ENCODE data around the gene TNC.

TNC gene

DNA sequence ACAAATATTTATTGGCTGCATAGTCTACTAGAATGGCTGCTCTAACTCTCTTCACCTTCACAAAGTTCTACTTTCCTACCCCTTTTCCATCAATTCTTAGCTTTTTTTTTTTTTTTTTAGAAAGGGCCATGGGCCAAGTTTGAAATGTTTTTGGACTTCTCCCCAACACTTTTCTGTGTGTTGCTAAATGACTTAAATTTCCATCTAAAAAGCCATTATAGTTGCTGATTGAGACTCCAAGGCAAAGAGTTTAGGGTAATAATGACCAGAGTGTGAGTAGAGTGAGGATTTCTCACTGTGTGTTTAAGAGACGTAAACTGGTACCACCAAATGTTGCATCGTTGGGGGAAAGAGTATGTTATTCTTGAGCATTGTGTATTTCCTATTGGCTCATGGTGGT, 24.4 kb downstream of the TNC start:
- DNase-seq, result no peak

DNA sequence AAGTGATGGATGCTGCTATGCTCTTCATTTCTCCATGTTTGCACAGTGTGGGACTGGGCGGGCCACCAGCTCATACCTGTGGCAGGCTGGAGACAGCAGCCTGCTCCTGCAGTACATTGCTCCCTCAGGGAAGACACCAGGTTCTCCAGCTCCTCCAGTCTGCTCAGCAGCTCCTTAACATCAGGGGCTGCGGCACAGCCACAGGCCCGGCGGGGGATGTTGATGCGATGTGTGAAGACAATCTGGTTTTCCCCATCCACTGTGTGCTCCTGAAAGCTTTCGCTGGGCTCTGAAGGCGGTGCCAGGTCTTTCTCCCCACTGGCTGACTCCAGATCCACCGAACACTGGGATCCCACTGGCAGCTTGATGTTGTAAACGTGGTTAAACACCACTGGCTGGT, 27.5 kb downstream of the TNC start:
- DNase-seq, result no peak

DNA sequence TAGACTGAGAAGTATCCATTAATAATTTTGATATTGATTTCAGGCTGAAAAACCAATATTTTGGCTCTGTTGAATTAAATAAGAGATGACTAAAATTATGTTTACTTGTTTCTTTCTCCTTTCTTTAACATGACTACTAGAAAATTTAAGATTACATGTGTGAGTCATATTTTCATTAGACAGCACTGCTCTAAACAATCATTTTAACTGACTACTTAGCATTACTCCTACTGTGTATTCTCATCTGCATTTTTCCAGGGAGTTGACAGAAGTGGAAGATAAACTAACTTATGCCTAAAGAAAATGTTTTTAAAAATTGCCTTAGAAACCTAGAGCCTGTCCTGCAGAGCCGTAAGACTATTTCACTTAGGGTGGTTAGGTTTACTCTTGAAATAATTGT, 29.1 kb downstream of the TNC start:
- no peak for DNase-seq

DNA sequence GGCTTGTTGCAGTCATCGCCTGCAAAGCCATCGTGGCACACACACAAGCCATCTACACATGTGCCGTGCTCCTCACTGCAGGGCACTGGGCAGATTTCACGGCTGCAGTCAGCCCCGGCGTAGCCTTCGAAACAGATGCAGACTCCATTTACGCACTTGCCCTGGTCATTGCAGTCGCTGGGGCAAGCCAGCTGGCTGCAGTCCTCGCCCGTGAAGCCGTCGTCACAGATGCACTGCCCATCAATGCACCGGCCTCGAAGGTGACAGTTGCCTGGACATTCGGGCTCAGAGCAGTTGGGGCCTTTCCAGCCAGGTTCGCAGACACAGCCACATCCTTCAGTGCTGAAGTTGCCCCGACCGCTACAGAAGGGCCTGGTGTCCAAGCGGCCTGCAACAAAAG, 31.1 kb downstream of the TNC start:
- no peak for DNase-seq

DNA sequence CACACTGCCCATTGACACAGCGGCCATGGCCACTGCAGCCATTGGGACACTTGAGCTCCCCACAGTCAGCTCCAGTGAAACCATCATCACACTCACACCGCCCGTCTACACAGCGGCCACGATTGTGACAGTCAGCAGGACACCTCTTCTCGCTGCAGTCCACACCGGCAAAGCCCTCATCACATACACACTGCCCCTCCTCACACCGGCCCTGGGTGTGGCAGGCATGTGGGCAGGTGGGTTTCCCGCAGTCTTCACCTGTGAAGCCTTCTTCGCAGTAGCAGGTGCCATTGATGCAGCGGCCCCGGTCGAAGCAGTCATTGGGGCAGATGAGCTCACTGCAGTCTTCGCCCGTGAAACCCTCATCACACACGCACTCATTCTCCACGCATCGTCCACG, 31.5 kb downstream of the TNC start:
- DNase-seq, result no peak

DNA sequence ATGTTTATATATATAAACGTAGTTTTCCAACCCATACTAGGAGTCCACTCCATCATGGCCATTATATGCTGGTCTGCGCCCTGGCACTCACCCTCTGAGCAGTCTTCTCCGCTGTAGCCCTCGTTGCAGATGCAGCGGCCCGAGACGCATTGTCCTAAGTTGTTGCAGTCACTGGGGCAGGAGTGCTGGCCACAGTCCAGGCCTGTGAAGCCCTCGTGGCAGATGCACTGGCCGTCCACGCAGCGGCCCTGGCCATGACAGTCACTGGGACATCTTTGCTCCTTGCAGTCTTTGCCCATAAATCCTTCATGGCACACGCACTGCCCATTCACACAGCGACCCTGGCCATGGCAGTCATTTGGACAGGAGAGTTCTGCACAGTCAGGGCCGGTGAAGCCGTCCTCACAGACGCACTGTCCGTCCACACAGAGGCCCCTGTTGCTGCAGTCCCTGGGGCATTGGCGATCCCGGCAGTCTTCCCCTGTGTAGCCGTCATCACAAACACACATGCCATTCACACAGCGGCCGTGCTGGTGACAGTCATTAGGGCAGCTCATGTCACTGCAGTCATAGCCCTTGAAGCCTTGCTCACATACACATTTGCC, 32.1 kb downstream of the TNC start:
- DNase-seq, result no peak

DNA sequence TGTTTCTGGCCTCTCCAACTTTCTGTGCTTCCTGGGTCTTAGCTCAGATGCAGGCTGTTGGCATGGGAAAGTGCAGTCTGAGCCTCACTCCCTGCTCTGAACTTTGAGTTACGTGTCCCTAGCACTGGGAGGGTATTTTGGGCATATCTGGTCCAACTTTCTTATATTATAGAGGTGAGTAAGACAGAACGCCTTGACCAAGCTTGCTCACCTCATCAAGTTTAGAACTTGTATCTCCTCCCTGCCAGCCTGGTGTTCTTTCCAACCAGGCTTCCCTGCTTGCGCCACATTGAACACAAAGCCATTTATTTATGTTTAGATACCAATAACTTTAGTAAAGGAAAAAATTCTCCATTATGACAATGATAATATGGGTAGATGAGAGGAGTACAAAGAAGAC, 33.2 kb downstream of the TNC start:
- no peak for DNase-seq

DNA sequence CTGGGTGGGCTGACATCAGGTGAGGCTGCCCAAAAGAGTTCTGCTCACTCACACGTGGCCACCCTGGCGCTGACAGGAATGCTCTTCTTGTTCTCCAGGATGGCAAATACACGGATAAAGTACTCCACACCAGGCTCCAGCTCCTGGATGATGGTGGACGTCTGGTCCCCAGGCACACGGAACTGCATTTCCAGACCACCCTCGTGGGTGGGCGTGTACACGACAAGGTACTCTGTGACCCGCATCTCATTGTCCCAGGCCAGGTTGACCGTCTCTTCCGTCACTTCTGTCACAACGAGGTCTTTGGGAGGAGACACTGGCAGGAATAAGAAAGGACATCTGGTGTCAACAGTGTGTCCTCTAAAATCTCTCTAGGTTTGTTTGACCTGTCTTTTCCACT, 33.8 kb downstream of the TNC start:
- DNase-seq, result no peak

DNA sequence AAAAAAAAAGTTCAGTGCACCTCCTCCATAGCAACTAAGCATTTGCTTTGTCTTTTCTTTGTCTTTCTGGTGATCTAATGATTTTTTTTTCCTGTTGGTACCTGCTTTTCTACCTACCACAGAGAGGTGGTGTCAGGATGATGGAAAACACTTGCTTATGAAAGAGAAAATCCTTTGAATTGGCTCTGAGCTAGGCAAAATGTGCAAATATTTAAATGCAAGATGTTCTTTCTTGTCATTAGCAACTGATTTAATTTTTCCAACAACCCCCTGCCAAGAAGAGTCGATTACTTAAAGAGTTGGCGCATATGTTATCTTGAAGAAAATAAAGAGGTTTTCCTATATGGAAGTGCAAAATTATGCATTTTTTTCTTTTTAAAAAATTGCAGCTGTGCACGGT, 37.7 kb downstream of the TNC start:
- DNase-seq, result no peak

DNA sequence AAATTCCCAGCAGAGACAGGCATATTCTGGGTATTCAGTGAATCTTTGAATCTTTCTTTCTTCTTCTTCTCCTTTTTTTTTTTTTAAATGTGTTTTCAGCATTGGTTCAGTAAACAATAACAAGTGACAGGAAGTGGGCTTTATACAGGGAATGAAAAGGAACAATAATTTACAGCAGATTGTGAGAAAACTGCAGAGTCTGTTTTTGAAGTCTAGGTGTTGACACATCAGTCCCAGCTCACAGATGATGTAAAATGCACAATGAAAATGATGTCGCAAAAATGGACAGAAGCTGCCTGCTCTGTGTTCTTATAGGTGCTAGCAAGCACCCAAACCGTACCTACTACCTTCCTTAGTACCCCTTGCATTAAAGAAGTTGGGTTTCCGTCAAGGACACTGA, 38.8 kb downstream of the TNC start:
- DNase-seq, result no peak

DNA sequence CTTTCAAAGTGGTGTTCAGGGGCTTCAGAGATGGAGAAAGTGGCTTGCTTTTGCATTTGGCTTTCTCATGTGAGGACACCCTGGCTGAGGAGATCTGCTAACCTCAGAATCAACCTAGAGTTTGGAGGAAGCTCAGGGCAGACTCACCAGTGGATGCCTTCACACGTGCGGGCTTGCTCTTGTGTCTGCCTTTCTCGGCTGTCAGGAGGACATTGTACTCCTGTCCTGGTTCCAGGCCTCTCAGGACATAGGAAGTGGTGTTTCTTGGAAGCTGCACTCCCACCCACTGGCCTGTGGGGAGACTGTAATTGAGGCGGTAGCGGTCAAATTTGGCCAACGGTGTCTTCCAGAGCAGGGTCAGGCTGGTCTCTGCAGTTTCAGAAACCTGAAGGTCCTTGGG, 44.5 kb downstream of the TNC start:
- no peak for DNase-seq

DNA sequence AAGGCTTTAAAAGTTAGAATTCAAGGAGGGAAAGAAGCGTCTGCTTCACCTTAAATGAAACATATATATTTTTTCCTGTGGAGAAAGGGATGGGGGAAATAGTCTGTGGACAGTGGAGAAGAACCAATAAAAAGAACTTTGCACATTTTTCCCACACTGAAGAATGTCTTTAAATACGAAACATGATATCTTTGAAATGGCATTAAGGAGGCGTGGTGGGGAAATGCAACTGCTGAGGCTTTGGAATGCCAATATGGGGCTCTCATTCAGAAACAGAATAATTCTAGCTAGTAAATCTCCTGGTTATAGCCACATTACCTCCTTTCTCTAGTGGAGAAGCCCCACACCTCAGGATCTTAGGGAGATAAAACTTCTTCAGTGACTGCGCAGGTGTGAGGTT, 46.8 kb downstream of the TNC start:
- no peak for DNase-seq

DNA sequence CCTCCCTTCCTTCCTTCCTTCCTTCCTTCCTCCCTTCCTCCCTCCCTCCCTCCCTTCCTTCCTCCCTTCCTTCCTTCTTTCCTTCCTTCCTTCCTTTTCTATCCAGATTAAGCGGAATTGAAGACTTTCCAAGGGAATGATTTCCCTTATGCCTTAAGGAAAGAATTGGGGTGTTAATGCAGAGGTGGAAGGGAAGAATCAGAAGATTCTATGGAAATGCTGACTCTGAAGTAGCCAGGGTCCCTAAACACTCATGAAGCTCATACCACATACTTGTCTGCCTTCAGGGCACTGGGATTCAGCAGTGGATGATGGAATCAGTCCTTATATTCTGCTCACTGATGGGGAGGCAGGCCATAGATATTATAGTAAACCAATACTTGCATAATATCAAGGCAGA, 48.2 kb downstream of the TNC start:
- no peak for DNase-seq

DNA sequence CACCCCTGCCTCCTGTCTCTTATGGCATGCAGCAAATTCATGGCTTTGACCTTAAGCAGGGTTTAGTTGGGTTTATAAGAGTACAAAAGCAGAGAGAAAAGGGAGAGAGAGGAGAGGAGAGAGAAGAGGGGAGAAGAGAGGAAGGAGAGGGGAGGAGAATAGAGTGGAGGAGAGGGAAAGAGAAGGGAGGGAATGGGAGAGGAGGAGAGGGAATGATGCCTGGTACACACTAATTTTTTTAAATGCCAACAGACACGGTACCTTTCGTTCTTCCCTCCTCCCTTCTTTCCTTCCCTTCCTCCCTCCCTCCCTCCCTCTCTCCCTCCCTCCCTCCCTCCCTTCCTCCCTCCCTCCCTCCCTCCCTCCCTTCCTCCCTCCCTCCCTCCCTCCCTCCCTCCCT, 48.7 kb downstream of the TNC start:
- DNase-seq, result no peak

DNA sequence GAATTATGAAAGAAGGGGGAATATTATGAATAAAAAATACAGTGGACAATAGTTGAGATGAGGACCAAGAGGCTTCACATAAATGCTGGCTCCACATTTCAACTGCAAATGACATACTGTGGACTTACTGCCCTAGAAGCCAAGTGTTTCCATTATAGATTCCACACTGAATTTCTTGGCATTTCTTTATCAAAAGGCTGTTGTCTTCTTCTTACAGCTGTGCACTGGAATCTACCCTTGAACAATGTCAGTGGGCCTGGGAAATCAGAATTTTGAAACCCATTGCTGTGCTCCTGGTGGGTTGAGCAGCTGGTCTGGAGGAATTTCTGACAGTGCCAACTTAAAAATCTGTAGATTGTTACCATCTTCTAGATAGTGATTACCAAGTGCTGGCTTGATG, 49.9 kb downstream of the TNC start:
- DNase-seq, result no peak

DNA sequence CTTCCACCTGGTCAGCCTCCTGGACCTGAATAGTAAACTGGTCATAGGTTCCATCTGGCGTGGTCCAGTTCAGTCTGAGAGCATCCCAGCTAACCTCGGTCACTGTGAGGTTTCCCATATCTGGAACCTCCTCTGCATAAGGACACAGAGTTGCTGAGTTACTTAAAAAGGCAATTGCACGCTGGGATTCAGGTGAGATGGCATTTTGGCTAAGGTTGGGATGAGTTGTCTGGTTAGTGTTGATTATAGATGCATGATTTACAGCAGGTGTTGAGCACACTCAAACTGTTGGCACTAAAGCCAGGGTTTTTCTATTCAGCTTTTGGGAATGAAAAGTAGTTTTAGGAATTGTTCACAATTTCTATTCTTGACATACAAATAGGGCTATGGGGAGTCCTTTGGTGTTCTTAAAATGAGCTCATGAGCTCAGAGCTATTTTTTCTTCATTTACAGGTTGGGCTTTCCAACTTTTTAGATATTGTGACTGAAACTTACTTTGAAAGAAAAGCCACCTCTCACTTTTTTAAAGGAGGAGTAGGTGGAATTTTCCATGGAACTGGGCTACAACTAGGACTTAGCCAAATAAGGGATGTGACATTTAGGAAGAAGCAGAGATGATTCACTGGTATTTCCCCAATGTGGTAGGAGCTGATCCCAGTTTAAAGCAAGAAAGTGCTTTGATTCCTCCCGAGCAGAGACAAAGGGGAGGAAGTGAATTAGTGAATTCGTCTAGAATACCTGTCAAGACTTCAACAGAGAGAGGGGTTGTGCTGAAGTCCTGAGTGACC, 54.7 kb downstream of the TNC start:
- DNase-seq, result no peak

DNA sequence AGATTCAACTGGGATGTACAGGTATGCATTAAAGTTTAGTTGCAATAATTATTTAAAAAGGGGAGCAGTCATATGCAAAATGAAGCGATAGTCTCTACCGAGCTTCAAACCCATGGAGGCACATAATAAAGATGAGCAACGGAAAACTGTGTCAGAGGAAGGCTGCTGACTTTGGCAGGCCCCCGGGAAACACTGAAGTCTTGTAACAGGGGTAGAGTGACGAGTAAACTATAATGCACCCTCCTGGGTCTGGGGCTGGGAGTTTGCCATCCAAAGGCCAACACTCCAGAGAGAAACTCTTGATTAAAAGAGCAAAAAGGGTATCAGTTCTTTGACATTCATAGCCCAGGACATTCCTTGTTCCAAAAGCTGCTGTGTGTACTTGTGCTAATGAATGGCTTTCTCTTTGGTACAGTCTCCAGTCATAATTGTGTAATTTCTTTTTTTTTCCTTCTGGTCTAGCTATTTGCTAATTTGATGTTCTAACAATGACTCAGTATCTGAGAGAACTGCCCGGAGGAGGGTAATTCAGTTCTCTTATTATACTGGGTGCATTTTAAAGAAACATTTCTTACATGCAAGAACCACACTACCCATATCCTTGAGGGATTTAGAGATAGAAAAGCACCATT, 59.2 kb downstream of the TNC start:
- no peak for DNase-seq

DNA sequence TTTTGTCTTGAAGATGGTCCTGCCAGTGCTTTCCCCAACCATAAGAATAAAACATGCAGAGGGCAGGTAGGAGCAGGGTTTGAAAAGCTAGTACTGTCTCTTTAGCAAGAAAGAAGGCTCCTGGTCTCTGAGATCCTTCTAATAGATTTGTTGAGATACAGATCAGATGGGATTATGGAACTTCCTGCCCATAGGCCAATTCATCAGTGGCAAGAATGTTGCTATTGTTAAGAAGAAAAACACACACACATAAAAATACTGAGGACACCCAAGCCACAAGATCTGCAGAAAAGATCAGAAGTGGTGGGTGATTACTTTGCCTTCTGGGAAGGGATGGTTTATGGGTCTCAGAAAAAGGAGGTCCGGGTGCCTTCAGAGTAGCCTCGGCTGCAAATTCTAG, 59.8 kb downstream of the TNC start:
- DNase-seq, result no peak

DNA sequence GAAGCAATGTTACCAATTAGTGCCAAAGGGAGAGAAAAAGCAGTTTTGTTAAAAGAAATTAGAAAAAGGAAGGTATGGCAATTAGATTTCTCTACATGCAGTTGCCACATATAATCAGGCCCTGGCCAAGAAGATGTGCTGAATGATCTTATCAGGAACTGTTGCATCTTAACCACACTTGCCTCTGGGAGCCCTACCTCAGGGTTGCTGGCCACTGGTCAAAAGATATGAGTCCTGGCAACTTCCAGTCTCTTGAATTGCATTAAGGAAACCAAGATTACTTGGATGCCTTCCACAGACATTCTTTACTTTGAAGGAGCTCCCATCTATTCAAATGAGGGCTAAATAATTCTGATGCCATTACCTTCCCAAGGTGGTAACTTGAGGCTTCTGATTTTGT, 60.4 kb downstream of the TNC start:
- no peak for DNase-seq

DNA sequence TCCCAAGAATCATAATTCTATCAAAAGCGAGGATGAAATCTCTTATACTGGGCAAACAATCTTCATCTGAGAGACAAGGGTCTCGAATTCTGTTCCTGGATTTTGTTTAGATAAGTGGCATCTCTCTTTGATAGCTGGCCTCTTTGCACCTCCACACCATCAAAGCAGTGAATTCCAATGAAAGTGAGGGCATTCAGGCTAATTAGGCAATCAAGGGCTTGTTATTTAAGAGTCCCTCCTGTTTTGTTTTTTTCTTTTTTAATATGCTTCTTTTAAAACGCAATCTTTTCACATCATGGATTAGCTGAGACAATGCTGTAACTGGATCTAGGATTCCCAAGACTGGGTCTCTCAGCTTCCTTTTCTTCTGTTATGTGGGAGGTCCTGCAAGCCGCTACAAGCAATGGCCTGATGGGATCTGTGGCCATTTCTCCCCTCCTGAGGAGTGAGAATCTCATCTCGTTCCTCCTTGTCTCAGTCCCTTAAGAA, 67.9 kb downstream of the TNC start:
- no peak for DNase-seq

DNA sequence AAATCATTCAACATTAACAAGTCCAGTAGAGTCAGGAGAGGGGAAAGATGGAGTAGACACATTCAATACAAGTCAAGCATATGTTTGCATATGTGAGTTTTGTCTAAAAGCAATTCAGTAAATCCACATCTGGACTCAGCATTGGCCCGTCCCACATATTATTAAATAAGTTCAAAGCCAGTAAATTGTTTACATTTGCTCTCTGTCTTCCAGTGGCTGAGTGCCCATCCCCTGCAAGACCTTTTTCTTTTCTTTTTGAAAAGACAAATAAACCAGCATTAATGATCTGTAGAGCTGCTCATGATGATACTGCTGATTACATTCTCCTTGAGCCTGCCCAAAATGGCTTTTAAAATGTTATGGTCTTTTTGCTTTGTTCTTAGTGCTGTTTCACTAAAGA, 71.1 kb downstream of the TNC start:
- DNase-seq, result no peak

DNA sequence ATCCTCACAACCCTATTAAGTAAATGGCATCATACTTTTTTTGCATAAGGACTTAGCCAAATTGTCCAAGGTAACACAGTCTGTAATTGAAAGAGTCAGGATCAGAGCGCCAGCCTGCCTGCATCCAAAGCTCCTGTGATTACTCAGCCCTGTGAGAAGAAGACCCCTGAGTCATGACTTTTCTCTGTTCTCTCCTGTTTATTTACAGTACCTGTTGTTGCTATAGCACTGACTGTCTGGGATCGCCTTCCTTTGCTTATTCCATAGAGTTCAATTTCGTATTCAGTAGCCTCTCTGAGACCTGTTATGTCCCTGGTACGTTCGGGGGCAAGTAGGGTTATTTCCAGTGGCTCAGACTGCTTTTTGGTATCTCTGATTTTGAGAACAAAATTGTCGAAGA, 71.8 kb downstream of the TNC start:
- no peak for DNase-seq

DNA sequence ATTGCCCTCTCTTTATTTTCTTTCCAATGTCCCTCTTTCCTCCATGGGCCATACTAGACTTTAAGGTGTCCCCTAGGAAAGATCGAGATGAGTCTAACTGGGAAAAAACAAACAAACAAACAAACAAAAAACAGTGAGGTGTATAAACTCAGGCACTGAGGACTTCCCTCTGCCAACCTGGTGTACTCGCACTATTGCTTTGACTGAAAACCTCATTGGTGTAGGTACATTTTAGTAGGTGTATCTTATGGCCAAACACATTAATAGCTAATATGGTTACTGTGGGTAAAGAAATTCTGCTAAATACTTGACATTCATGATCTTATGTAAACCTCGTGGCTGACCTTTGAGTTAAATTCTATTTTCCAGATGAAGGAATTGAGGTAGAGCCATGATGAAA, 74.3 kb downstream of the TNC start:
- DNase-seq, result no peak

DNA sequence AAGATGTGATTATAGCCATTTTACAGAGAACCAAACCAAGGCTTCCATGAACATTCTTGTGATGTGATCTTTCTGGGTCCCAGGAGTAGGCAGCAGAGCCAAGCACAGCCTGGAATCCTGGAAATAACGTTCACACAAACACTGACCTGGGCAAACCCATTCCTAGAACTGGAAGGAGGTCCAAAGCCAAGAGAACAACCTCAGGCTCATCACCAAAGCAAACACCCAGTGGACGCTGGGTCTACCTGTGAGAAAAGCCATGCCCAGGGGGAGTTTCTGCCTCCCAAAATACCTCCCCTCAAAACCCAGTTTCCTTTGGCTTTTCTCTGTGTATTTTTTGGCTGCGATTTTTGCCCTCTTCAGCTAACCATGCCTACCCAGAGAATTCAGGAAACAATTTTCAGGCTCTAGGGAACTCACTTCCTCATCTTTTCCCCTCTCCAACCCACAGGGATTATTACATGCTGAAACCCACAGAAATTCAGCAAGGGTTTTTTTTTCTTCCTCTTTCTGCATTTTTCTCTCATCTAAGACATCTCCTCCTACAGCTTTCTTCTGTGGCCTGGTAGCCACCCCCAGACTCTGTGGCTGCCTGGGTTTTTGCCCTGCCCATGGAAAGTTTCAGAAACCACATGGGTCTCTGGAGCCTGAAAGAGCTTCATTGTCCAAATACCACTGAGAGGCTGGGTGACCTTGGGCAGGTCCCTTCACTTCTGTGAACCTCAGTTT, 75.0 kb downstream of the TNC start:
- DNase-seq, result no peak

All from DMS153 (cell line).